GM12873 (cell line): ENCODE results near the gene KDM1A.

Experiments
- CTCF ChIP-seq: IDR thresholded peaks from 2 replicates; pipeline ENCODE4 v1.5.1; 2012; ENCODE audit warnings: low read depth, mild to moderate bottlenecking, moderate library complexity, low read length, control low read depth; ENCODE audit not compliant: insufficient read depth; ENCODE audit errors: missing control alignments

KDM1A gene

DNA sequence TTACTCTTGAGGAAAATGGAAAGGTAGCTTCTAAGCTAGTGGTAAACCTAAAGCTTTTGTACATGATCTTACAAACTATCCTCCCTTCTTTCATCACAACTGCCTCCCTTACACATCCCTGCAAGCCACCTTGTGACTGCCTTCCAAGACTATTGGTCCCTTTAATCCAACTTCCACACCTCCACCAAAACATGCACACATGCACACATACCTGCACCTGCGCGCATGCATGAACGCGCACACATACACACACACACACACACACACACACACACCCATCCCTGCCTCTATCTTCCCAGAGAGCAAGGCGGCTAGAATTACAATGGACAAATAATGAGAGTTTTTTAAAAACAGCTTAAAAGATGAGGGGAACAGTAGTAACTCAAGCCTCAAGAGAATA is 91.1 kb downstream of the KDM1A start:
- no peak for TF ChIP-seq CTCF

GRCh38 chr1:23111600-23112535 is 92.6 kb downstream of the KDM1A start:
- no peak for TF ChIP-seq CTCF

DNA sequence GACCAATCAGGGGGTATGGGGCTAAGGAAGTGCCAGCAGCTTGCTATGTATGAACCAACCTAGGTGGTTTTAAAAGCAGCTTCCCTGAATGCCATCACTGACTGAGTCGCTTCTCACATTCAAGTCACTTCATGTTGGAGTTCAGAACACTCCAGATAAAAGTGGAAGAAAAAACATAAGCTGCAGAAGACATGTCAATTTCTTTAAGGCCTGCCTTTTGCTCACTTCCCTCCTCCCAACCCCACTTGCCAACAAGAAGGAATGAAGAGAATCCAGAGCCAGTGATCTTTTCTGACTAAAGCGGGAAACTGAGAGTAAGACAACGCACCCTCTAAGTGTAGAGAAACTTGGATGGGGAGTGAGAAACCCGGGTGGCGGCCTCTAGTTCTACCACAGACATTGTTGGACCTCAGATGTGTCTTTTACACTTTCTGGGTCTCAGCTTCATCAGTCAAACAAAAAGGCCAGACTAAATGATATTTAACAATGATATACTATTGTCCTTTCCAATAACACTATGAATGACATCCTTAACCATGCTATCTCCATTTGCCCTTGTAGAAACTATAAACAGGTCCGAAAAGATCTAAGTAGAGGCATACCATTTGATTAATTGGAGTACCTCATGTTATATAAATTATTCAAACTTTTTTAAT is 95.3 kb downstream of the KDM1A start:
- TF ChIP-seq CTCF, result no peak

GRCh38 chr1:23116216-23116836 is 97.1 kb downstream of the KDM1A start:
- no peak for TF ChIP-seq CTCF

- TF ChIP-seq CTCF, result no peak
These were observed 97.8 kb downstream of the KDM1A start for GRCh38 chr1:23116921-23117699.

GRCh38 chr1:23118407-23118806 is 99.1 kb downstream of the KDM1A start:
- no peak for TF ChIP-seq CTCF
